OCI-LY7 (cell line): Measurements from ENCODE around the gene BLOC1S6. TPM values are rescaled to one million over a fixed set of nuclear protein-coding genes. Genes with fewer than 3 reads are reported as not detected.
A peak's percentile ranks its signal among the peaks of the same experiment; 100 is the strongest.

Source experiments
- Bru-seq: library from RNA; stranded (reverse); fragments of 400-500 nt; gene quantifications from one replicate; lab custom pipeline; 2021; lab: Mats Ljungman, UMichigan
- BruChase-seq, 2 experiments: library from RNA; stranded (reverse); fragments of 400-500 nt; gene quantifications; one replicate each; lab custom pipeline; 2021; lab: Mats Ljungman, UMichigan
- BruUV-seq: library from RNA; stranded (reverse); fragments of 400-500 nt; replicated peaks from 2 replicates; lab custom pipeline; 2021; lab: Mats Ljungman, UMichigan
- CTCF ChIA-PET: fragments of 300-600 bp; sonication (Branson Sonifier 250); formaldehyde crosslinking; loops from one replicate; lab custom pipeline; 2022; ENCODE audit warnings: antibody characterized with exemption; ENCODE audit not compliant: unreplicated experiment; lab: Charles Lee
- POLR2A ChIA-PET: fragments of 300-600 bp; sonication (Branson Sonifier 250); formaldehyde crosslinking; loops from one replicate; lab custom pipeline; 2022; ENCODE audit warnings: antibody characterized with exemption; lab: Charles Lee
- DNase-seq: peaks from one replicate; pipeline ENCODE4 v3.0.0-alpha.2; 2015; ENCODE audit warnings: low spot score
- H2AFZ ChIP-seq: fragments of 200-600 bp; sonication (generic), shearing (Covaris generic); 2 replicates; pipeline ENCODE4 v1.6.1; 2014; ENCODE audit warnings: mild to moderate bottlenecking, antibody characterized with exemption, low read length, moderate library complexity
- H3K27ac ChIP-seq: fragments of 200-600 bp; sonication (generic); 2 replicates; pipeline ENCODE4 v1.5.1; 2014; ENCODE audit warnings: mixed run types, low read depth, mild to moderate bottlenecking, moderate library complexity, low read length, inconsistent platforms; ENCODE audit not compliant: poor library complexity, severe bottlenecking
- H3K36me3 ChIP-seq: fragments of 200-600 bp; sonication (generic); 2 replicates; pipeline ENCODE4 v1.6.1; 2014; ENCODE audit warnings: mild to moderate bottlenecking, antibody characterized with exemption, low read length, moderate library complexity, mixed read lengths; ENCODE audit not compliant: insufficient read depth
- H3K4me1 ChIP-seq: fragments of 200-600 bp; sonication (generic); 2 replicates; pipeline ENCODE4 v1.5.1; 2014; ENCODE audit warnings: mild to moderate bottlenecking, low read length; ENCODE audit not compliant: insufficient read depth, poor library complexity, severe bottlenecking
- H3K4me2 ChIP-seq: fragments of 200-600 bp; sonication (generic); 2 replicates; pipeline ENCODE4 v1.6.1; 2014; ENCODE audit warnings: mild to moderate bottlenecking, low read length
- H3K4me3 ChIP-seq: fragments of 200-600 bp; sonication (generic); 2 replicates; pipeline ENCODE4 v1.5.1; 2014; ENCODE audit warnings: mild to moderate bottlenecking, low read depth, low read length; ENCODE audit not compliant: poor library complexity, severe bottlenecking
- H3K79me2 ChIP-seq: fragments of 200-600 bp; sonication (generic); 2 replicates; pipeline ENCODE4 v1.6.1; 2016; ENCODE audit warnings: low read depth, mild to moderate bottlenecking, low read length, moderate library complexity, mixed read lengths; ENCODE audit not compliant: insufficient read depth
- H3K9me2 ChIP-seq: fragments of 200-600 bp; sonication (generic); 2 replicates; pipeline ENCODE4 v1.6.1; 2016; ENCODE audit warnings: mild to moderate bottlenecking, low read length, mixed read lengths; ENCODE audit not compliant: insufficient read depth
- H3K9me3 ChIP-seq: fragments of 200-600 bp; sonication (generic); 2 replicates; pipeline ENCODE4 v1.6.1; 2014; ENCODE audit warnings: mild to moderate bottlenecking, mixed run types, low read length, mixed read lengths
- H4K20me1 ChIP-seq: fragments of 200-600 bp; sonication (generic); 2 replicates; pipeline ENCODE4 v1.6.1; 2014; ENCODE audit warnings: mild to moderate bottlenecking, antibody characterized with exemption, low read length, moderate library complexity, mixed read lengths; ENCODE audit not compliant: insufficient read depth
- CTCF ChIP-seq: fragments of 200-600 bp; sonication (generic); conservative IDR thresholded peaks from 2 replicates; pipeline ENCODE4 v1.5.1; 2014; ENCODE audit warnings: mild to moderate bottlenecking, antibody characterized with exemption, low read length, moderate library complexity, mixed read lengths
- EZH2phosphoT487 ChIP-seq: fragments of 200-600 bp; sonication (generic); IDR thresholded peaks from 2 replicates; pipeline ENCODE4 v1.6.1; 2018; ENCODE audit warnings: low read depth, borderline replicate concordance, mild to moderate bottlenecking, mixed run types, antibody characterized with exemption, low read length, moderate library complexity, mixed read lengths
- intact Hi-C: fragments of 100-400 bp; cut with micrococcal nuclease; formaldehyde crosslinking; loops from one replicate; pipeline ENCODE4 v1.10.0; 2022; ENCODE audit not compliant: unreplicated experiment
- long read RNA-seq: library from polyadenylated mRNA; stranded (forward); transcript quantifications from one replicate; pipeline ENCODE4 v2.0.0, GENCODE V29; 2022
- total RNA-seq, 2 experiments: library from RNA; depleted of rRNA in 1 of 2; stranded (reverse); fragments of >200 nt in 1 of 2; shearing (Covaris generic) in 1 of 2; gene quantifications; 2 replicates each; pipeline ENCODE4 v1.2.3, GENCODE V29; 2014 to 2022

BLOC1S6 gene
- total RNA-seq (2014; rRNA removed; shearing (Covaris generic)) (50.2 and 74.7 TPM in 2 replicates), total RNA-seq (2022) (79.0 and 85.1 TPM in 2 replicates), Bru-seq, nascent RNA (percentile 97 among the genes with signal in this experiment), BruChase-seq, experiment 1, labeled RNA remaining after a 6-hour chase (percentile 99 among the genes with signal in this experiment), BruChase-seq, experiment 2, labeled RNA remaining after a 2-hour chase (percentile 99 among the genes with signal in this experiment)
- long read RNA-seq, full-length matches to known transcripts, result 129 of 148 reads
- long read RNA-seq, partial matches to known transcripts, result 4 of 148 reads
- long read RNA-seq, other reads (novel, unspliced or antisense), result 15 of 148 reads

GRCh38 chr15:45587095-45587862 lies at the start of gene BLOC1S6:
Gene BLOC1S6 (plus strand): TSS chr15:45587379. CDS start chr15:45587444, 65 bp downstream.
- Histone ChIP-seq H3K4me3 (peak within 1 kb of the TSS; percentile 96), H3K4me1 (peaks cover 44% of the 10 kb centered on the region), H3K36me3 (peaks cover 10% of the 10 kb centered on the region), H2AFZ (peak within 1 kb of the TSS; percentile 71; the same call in 1 of the 2 replicates), H3K4me2 (peak within 1 kb of the TSS; percentile 94), H3K27ac (peak within 1 kb of the TSS; percentile 78), H3K79me2 (peaks cover 61% of the 10 kb centered on the region), H3K9me2 (no peaks in the 10 kb centered on the region), H3K9me3 (peaks cover 2% of the 10 kb centered on the region; the same call in 1 of the 2 replicates), H4K20me1 (peaks cover 11% of the 10 kb centered on the region)
- ChIA-PET CTCF (interaction anchor here (0.8 to 1.2 kb wide), 5 partner anchors 16 to 424 kb away, joined by 3 to 4 read pairs (median 3); no protein-coding TSS in a partner anchor), POLR2A (interaction anchor here (0.6 to 3.4 kb wide), 32 partner anchors 9 to 419 kb away, joined by 3 to 25 read pairs (median 4); a partner anchor contains a TSS)
- no TSS peak for BruUV-seq
- intact Hi-C loops, result loop anchor here (1.0 to 5.0 kb wide), 3 partner anchors 64 to 385 kb away; partner anchors contain the start of gene SLC30A4
- peak; percentile 93 for DNase-seq
- no peak for TF ChIP-seq CTCF
- TF ChIP-seq EZH2phosphoT487, result no peak

GRCh38 chr15:45539680-45540079 lies 47.5 kb upstream of the BLOC1S6 start:
- BruUV-seq, result no TSS peak
- Histone ChIP-seq H4K20me1 (no peaks in the 10 kb centered on the region), H3K36me3 (no peaks in the 10 kb centered on the region), H2AFZ (no peak overlapping the region), H3K9me2 (no peaks in the 10 kb centered on the region), H3K9me3 (no peaks in the 10 kb centered on the region), H3K4me2 (no peak overlapping the region), H3K79me2 (no peaks in the 10 kb centered on the region), H3K27ac (no peak overlapping the region), H3K4me1 (peaks cover 12% of the 10 kb centered on the region), H3K4me3 (no peak overlapping the region)
- intact Hi-C loops, result no loop called here
- ChIA-PET POLR2A (interaction anchor here (0.7 to 0.8 kb wide), 2 partner anchors 8 to 14 kb away, joined by 3 read pairs; no protein-coding TSS in a partner anchor), CTCF (no interaction called here)
- TF ChIP-seq CTCF (no peak), EZH2phosphoT487 (no peak)
- DNase-seq, result no peak
